Stomach (tissue), 19 donors: Measurements from ENCODE around the gene ZNF775. TPM values are rescaled to one million over a fixed set of nuclear protein-coding genes. Genes with fewer than 3 reads are reported as not detected.
A peak's percentile ranks its signal among the peaks of the same experiment; 100 is the strongest.

Source experiments
- DNase-seq, 2 donors: peaks; one replicate each; pipeline versions ENCODE4 v3.0.0 to v3.0.0-alpha.2; 2013 to 2019
- H3K27ac ChIP-seq, 5 donors: fragments of 200-600 bp in 4 of 5; sonication (generic) in 4 of 5; one replicate each; pipeline ENCODE4 v1.5.1; 2013 to 2019; ENCODE audit warnings: mild to moderate bottlenecking in 1 of 5, moderate library complexity in 1 of 5
- H3K27me3 ChIP-seq, 3 donors: fragments of 200-600 bp; sonication (generic); one replicate each; pipeline ENCODE4 v1.5.1; 2017 to 2019; ENCODE audit warnings: mixed run types in 1 of 3
- H3K36me3 ChIP-seq, 4 donors: fragments of 200-600 bp; sonication (generic); 1 replicate in 3 of 4; 2 replicates in 1 of 4; pipeline ENCODE4 v1.5.1; 2016 to 2019
- H3K4me1 ChIP-seq, 4 donors: fragments of 200-600 bp; sonication (generic); one replicate each; pipeline ENCODE4 v1.5.1; 2016 to 2019
- H3K4me3 ChIP-seq, 4 donors: fragments of 200-600 bp; sonication (generic) in 3 of 4; one replicate each; pipeline ENCODE4 v1.5.1; 2016 to 2019; ENCODE audit warnings: mild to moderate bottlenecking in 1 of 4
- H3K9me3 ChIP-seq, 4 donors: fragments of 200-600 bp; sonication (generic); one replicate each; pipeline ENCODE4 v1.5.1; 2016 to 2019
- CTCF ChIP-seq, 7 experiments: fragments of 450-650 bp in 4 of 7; fragments of 200-600 bp in 3 of 7; sonication (generic) in 3 of 7; IDR thresholded peaks; one replicate each; pipeline ENCODE4 v1.5.1; 2016 to 2019; ENCODE audit warnings: antibody characterized with exemption in 7 of 7, control low read depth in 2 of 7, mild to moderate bottlenecking in 1 of 7
- EP300 ChIP-seq: sonication (generic); formaldehyde crosslinking; IDR thresholded peaks from one replicate; pipeline ENCODE4 v1.6.1; 2017; ENCODE audit warnings: antibody characterized with exemption
- POLR2A ChIP-seq, 4 donors: fragments of 450-650 bp; IDR thresholded peaks; one replicate each; pipeline ENCODE4 v1.6.1; 2016; ENCODE audit warnings: antibody characterized with exemption in 4 of 4, control low read depth in 2 of 4, mild to moderate bottlenecking in 1 of 4, moderate library complexity in 1 of 4
- POLR2AphosphoS5 ChIP-seq, 3 donors: sonication (generic); formaldehyde crosslinking; IDR thresholded peaks; one replicate each; pipeline ENCODE4 v1.6.1; 2016; ENCODE audit warnings: antibody characterized with exemption in 3 of 3
- WGBS, 5 donors: extraction: QIAGEN DNeasy Blood & Tissue Kit in 3 of 5; methylation state at CpG; one replicate each; pipeline versions ENCODE4 v1.1.5 to v1.1.7; 2013 to 2018; 5-methylcytosine and 5-hydroxymethylcytosine counted together
- intact Hi-C: fragments of 100-400 bp; cut with DNase I; formaldehyde crosslinking; loops from one replicate; pipeline ENCODE4 v1.15.1; 2023; ENCODE audit warnings: low total_unique reads
- long read RNA-seq, 10 donors: transcript quantifications; one replicate each; lab custom pipeline, GENCODE V29; 2026
- polyA plus RNA-seq, 3 donors: library from polyadenylated mRNA; stranded (reverse); fragments of 200-250 nt; gene quantifications; one replicate each; pipeline ENCODE4 v1.2.3, GENCODE V29; 2013
- total RNA-seq, 5 donors: library from RNA; depleted of rRNA; stranded (reverse); fragments of >200 nt; gene quantifications; one replicate each; pipeline versions ENCODE4 v1.1.0 to v1.2.3, GENCODE V29; 2014 to 2016
- donor health status: healthy with polysubstance abuse.
- donor health status: Bipolar disorder and iron deficiency.
- donor health status: healthy.

The ZNF775 gene
- total RNA-seq (10 to 100 TPM in 2 of 5 donors, 1 to 10 TPM in 1, not detected in 2; 2.0 to 17.0 (median 14.8) TPM), polyA plus RNA-seq (1 to 10 TPM; 1.8 to 2.6 (median 2.4) TPM)
- long read RNA-seq, donor 1, partial matches to known transcripts = 5 of 9 reads
- long read RNA-seq, donor 1, other reads (novel, unspliced or antisense) = 0 of 9 reads
- long read RNA-seq, donor 2, partial matches to known transcripts = 0 of 1 reads
- long read RNA-seq, donor 2, other reads (novel, unspliced or antisense) = 0 of 1 reads
- long read RNA-seq, donor 3, partial matches to known transcripts = 0 of 1 reads
- long read RNA-seq, donor 3, other reads (novel, unspliced or antisense) = 0 of 1 reads
- long read RNA-seq, donor 4 = 0 reads
- long read RNA-seq, donor 5, partial matches to known transcripts = 0 of 3 reads
- long read RNA-seq, donor 5, other reads (novel, unspliced or antisense) = 0 of 3 reads
- long read RNA-seq, donor 6, partial matches to known transcripts = 0 of 3 reads
- long read RNA-seq, donor 6, other reads (novel, unspliced or antisense) = 0 of 3 reads
- long read RNA-seq, donor 7, transcript ZNF775-201 (3 exons, 2,257 nt) = major isoform, 6 of 6 reads
- long read RNA-seq, donor 7, partial matches to known transcripts = 0 of 6 reads
- long read RNA-seq, donor 7, other reads (novel, unspliced or antisense) = 0 of 6 reads
- long read RNA-seq, donor 8, partial matches to known transcripts = 0 of 3 reads
- long read RNA-seq, donor 8, other reads (novel, unspliced or antisense) = 0 of 3 reads
- long read RNA-seq, donor 9, partial matches to known transcripts = 0 of 1 reads
- long read RNA-seq, donor 9, other reads (novel, unspliced or antisense) = 0 of 1 reads
- long read RNA-seq, donor 10 = 0 reads

GRCh38 chr7:150378853-150379440 is at the start of gene ZNF775:
TSS of gene ZNF775 (plus strand) at chr7:150379330. CDS start at chr7:150388471, 9,141 bp downstream.
- peaks cover 5 to 16% (median 10%) of the 10 kb centered on the region in 4 donors for H3K36me3 ChIP-seq
- H3K9me3 ChIP-seq = no peaks in the 10 kb centered on the region
- H3K27ac ChIP-seq = peak within 1 kb of the TSS; percentile 87 to 96 (median 91)
- DNase-seq = peak; percentile 97 to 98
- intact Hi-C loops = no loop called here
- peaks cover 13 to 80% (median 61%) of the 10 kb centered on the region in 4 donors for H3K4me1 ChIP-seq
- H3K27me3 ChIP-seq = no peaks in the 10 kb centered on the region
- no peak for TF ChIP-seq POLR2A (IDR thresholded peaks at IDR 0.05)
- peak in 2 of 3 donors; percentile 75 for TF ChIP-seq POLR2AphosphoS5 (IDR thresholded peaks at IDR 0.05)
- TF ChIP-seq CTCF (IDR thresholded peaks at IDR 0.05) = no peak
- no peak for TF ChIP-seq EP300
- peak within 1 kb of the TSS; percentile 70 to 97 (median 93) for H3K4me3 ChIP-seq
- 0 to 1% (median 0%) methylated on average over 7 to 60 of the region's 60 CpGs for WGBS, 5 donors

GRCh38 chr7:150329331-150330120 is 49.6 kb upstream of the ZNF775 start:
- TF ChIP-seq EP300 (no peak), POLR2AphosphoS5 (IDR thresholded peaks at IDR 0.05) (no peak), POLR2A (IDR thresholded peaks at IDR 0.05) (no peak), CTCF (IDR thresholded peaks at IDR 0.05) (no peak)
- intact Hi-C loops = no loop called here
- Histone ChIP-seq H3K4me3 (no peak overlapping the region), H3K9me3 (no peaks in the 10 kb centered on the region), H3K27me3 (no peaks in the 10 kb centered on the region), H3K36me3 (peaks cover 0 to 79% (median 63%) of the 10 kb centered on the region in 4 donors), H3K4me1 (peaks cover 7 to 20% (median 14%) of the 10 kb centered on the region in 4 donors), H3K27ac (no peak overlapping the region)
- DNase-seq = no peak
- 80 to 87% (median 84%) methylated on average over 22 of the region's 22 CpGs for WGBS, 5 donors

- no peak for DNase-seq
- no peaks in the 10 kb centered on the region for H3K9me3 ChIP-seq
- no peak for TF ChIP-seq CTCF (IDR thresholded peaks at IDR 0.05)
- TF ChIP-seq POLR2A (IDR thresholded peaks at IDR 0.05) = no peak
- TF ChIP-seq EP300 = no peak
- TF ChIP-seq POLR2AphosphoS5 (IDR thresholded peaks at IDR 0.05) = no peak
Measured at GRCh38 chr7:150330211-150330885, 48.8 kb upstream of the ZNF775 start.

More at GRCh38 chr7:150330211-150330885, 48.8 kb upstream of the ZNF775 start:
- no peaks in the 10 kb centered on the region for H3K27me3 ChIP-seq
- intact Hi-C loops = no loop called here
- no peak overlapping the region for H3K4me3 ChIP-seq
- WGBS, 5 donors = 92 to 98% (median 95%) methylated on average over 14 to 19 of the region's 19 CpGs
- H3K27ac ChIP-seq = no peak overlapping the region
- H3K36me3 ChIP-seq = peaks cover 0 to 79% (median 63%) of the 10 kb centered on the region in 4 donors
- H3K4me1 ChIP-seq = peaks cover 4 to 20% (median 13%) of the 10 kb centered on the region in 4 donors
